ENCODE data around the gene SLC39A5. TPM values are rescaled to one million over a fixed set of nuclear protein-coding genes. Genes with fewer than 3 reads are reported as not detected.
"Not testable (repeated sequence)": the region's sequence is repeated elsewhere in the genome, so short reads cannot be mapped to it uniquely, and the experiment has no call there.

Gene SLC39A5
- total RNA-seq, 1 donor from 2014 or later = not detected

- Mint-ChIP-seq H3K36me3 (ENCODE audit: unreplicated experiment) (peaks cover 39% of the 10 kb centered on the region), H3K4me3 (ENCODE audit: unreplicated experiment) (no peak overlapping the region), H3K27me3 (ENCODE audit: unreplicated experiment) (no peaks in the 10 kb centered on the region), H3K4me1 (ENCODE audit: unreplicated experiment) (no peaks in the 10 kb centered on the region), H3K27ac (ENCODE audit: unreplicated experiment) (no peak overlapping the region), H3K9me3 (ENCODE audit: unreplicated experiment) (no peaks in the 10 kb centered on the region)
- TF ChIP-seq CTCF (IDR thresholded peaks at IDR 0.05) = no peak
- no peak for DNase-seq (ENCODE audit: extremely low spot score, unreplicated experiment)
Observed at GRCh38 chr12:56278905-56279304, 49.1 kb downstream of the SLC39A5 start.

DNA sequence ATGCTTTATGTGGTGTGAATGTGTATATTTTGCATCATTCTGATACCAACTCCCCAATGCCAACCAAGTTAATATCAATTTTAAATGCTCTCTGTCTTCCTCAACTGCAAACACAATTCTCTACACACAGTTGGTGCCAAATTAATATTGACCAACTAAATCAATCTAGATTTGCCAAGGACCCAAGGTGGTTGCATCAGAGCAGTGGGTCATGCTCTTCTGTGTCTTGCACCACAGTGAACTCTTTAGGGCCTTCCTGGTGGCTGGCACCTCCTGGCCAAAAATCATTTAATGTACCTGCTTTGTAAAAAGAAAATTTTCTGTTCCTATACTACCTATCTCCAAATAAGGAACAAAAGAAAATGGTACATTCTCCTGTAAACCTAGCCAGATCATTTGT lies 51.0 kb downstream of the SLC39A5 start:
- H3K4me1 Mint-ChIP-seq (ENCODE audit: unreplicated experiment) = no peaks in the 10 kb centered on the region
- H3K36me3 Mint-ChIP-seq (ENCODE audit: unreplicated experiment) = peaks cover 36% of the 10 kb centered on the region
- no peak overlapping the region for H3K27ac Mint-ChIP-seq (ENCODE audit: unreplicated experiment)
- H3K4me3 Mint-ChIP-seq (ENCODE audit: unreplicated experiment) = no peak overlapping the region
- DNase-seq (ENCODE audit: extremely low spot score, unreplicated experiment) = no peak
- no peak for TF ChIP-seq CTCF (IDR thresholded peaks at IDR 0.05)
- H3K9me3 Mint-ChIP-seq (ENCODE audit: unreplicated experiment) = no peaks in the 10 kb centered on the region
- no peaks in the 10 kb centered on the region for H3K27me3 Mint-ChIP-seq (ENCODE audit: unreplicated experiment)

DNA sequence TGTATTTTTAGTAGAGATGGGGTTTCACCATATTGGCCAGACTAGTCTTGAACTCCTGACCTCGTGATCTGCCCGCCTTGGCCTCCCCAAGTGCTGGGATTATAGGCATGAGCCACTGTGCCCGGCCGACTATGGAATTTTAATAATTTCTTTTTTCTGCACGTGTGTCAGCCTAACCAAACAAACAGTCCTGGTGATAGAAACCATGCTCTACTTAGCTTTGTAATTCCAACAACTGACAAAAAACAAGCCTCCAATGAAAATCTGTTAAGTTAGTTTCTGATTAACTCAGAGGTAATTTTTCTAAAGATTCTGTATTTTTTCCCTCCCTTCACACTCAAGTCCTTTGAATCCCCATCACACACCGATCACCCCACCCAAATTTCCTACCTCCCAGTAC lies 52.2 kb downstream of the SLC39A5 start:
- no peak for TF ChIP-seq CTCF (IDR thresholded peaks at IDR 0.05)
- no peak overlapping the region for H3K4me3 Mint-ChIP-seq (ENCODE audit: unreplicated experiment)
- peaks cover 43% of the 10 kb centered on the region for H3K36me3 Mint-ChIP-seq (ENCODE audit: unreplicated experiment)
- DNase-seq (ENCODE audit: extremely low spot score, unreplicated experiment) = no peak
- H3K27me3 Mint-ChIP-seq (ENCODE audit: unreplicated experiment) = no peaks in the 10 kb centered on the region
- no peak overlapping the region for H3K27ac Mint-ChIP-seq (ENCODE audit: unreplicated experiment)
- no peaks in the 10 kb centered on the region for H3K4me1 Mint-ChIP-seq (ENCODE audit: unreplicated experiment)
- H3K9me3 Mint-ChIP-seq (ENCODE audit: unreplicated experiment) = no peaks in the 10 kb centered on the region

DNA sequence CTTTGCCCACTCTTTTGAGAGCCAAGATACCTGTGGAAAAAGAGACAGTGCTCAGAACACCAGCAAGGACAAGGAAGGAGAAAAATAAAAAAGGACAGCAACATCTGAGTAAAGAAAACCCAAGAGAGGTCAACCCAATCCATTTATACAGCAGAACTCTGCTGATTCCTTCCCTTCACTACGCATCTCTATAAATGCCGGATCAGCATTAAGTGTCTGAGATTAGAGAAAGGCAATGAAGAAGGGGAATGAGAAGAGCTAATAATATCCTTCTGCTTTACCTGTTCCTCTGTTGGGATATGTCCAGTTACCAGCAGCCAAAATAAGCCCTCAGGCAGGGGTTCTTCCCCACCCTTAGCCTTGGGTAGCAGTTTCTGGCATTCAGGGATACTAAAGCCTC lies 52.7 kb downstream of the SLC39A5 start:
- no peak overlapping the region for H3K27ac Mint-ChIP-seq (ENCODE audit: unreplicated experiment)
- no peak for TF ChIP-seq CTCF (IDR thresholded peaks at IDR 0.05)
- H3K4me1 Mint-ChIP-seq (ENCODE audit: unreplicated experiment) = no peaks in the 10 kb centered on the region
- no peaks in the 10 kb centered on the region for H3K27me3 Mint-ChIP-seq (ENCODE audit: unreplicated experiment)
- no peak for DNase-seq (ENCODE audit: extremely low spot score, unreplicated experiment)
- H3K36me3 Mint-ChIP-seq (ENCODE audit: unreplicated experiment) = peaks cover 42% of the 10 kb centered on the region
- H3K4me3 Mint-ChIP-seq (ENCODE audit: unreplicated experiment) = no peak overlapping the region
- H3K9me3 Mint-ChIP-seq (ENCODE audit: unreplicated experiment) = no peaks in the 10 kb centered on the region

GRCh38 chr12:56284263-56284662 lies 54.4 kb downstream of the SLC39A5 start:
- not testable (repeated sequence) for H3K4me3 Mint-ChIP-seq (ENCODE audit: unreplicated experiment); H3K9me3 Mint-ChIP-seq (ENCODE audit: unreplicated experiment); DNase-seq (ENCODE audit: extremely low spot score, unreplicated experiment); H3K4me1 Mint-ChIP-seq (ENCODE audit: unreplicated experiment); H3K27me3 Mint-ChIP-seq (ENCODE audit: unreplicated experiment); H3K27ac Mint-ChIP-seq (ENCODE audit: unreplicated experiment)
- peaks cover 38% of the 10 kb centered on the region for H3K36me3 Mint-ChIP-seq (ENCODE audit: unreplicated experiment)

All from osteocyte (in vitro differentiated cells).